GM19239 (cell line): ENCODE results near the gene ATP2C2.
"Not testable (repeated sequence)": the region's sequence is repeated elsewhere in the genome, so short reads cannot be mapped to it uniquely, and the experiment has no call there.

Source experiments
- DNase-seq: peaks from one replicate; pipeline ENCODE4 v3.0.0; 2011; ENCODE audit warnings: low spot score; ENCODE audit not compliant: insufficient read length
- FAIRE-seq: peaks from 2 replicates; lab custom pipeline; 2011; peaks lifted over from hg19 to GRCh38; lab: Jason Lieb, UNC

The ATP2C2 gene

GRCh38 chr16:84446596-84447392, 78.5 kb downstream of the ATP2C2 start:
- DNase-seq (no peak), FAIRE-seq (no peak)

GRCh38 chr16:84448444-84448843, 80.1 kb downstream of the ATP2C2 start:
- DNase-seq, result no peak
- FAIRE-seq, result no peak

DNA sequence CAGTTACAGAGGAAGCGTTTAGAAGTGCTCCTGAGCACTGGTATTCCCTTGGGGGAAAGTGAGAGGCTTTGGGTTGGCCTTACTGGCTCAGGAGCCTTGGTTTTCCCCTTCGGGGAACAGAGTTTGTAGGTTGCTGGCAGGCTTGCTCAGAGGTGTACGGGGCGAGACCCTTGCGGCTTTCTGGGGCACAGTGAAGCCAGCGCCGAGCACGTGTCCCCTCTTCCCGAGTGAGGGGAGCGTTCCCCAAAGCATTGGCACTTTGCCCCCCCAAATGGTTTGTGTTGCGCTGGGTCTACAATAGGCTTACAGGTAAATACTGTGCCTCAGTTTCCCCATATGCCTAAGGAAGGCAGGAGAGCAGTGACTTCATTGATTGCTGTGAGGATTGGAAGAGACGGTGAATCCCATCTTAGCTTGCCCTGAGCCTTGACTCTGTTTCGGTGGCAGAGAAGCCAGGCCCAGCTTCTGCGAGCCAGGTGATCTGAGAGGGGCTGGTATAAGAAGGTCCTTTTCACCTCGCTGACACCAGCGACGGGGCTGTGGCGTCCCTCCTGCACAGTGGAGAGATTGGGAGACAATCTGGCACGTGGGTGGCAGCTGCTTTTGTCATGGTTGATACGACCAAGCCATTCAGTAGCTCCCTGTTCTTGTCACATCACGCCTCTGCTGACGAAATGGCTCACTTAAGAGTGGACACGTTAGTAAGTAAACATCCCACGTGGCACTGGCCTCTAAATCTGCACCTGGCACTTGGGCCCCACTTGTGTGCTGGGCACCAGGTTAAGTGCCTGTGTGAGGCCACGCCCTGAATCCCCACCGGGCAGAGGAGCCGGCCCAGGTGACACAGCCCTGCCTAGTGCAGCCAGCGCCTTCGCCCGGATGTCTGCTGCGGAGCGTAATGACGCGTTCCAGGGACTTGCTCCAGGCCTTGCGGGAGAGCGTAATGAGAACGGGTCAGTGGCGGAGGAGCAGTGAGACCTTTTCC, 81.1 kb downstream of the ATP2C2 start:
- DNase-seq, result no peak
- no peak for FAIRE-seq

- FAIRE-seq (no peak), DNase-seq (no peak)
These were observed 82.0 kb downstream of the ATP2C2 start for GRCh38 chr16:84450176-84450865.

GRCh38 chr16:84451010-84451676, 82.8 kb downstream of the ATP2C2 start:
- FAIRE-seq, DNase-seq: not testable (repeated sequence)

DNA sequence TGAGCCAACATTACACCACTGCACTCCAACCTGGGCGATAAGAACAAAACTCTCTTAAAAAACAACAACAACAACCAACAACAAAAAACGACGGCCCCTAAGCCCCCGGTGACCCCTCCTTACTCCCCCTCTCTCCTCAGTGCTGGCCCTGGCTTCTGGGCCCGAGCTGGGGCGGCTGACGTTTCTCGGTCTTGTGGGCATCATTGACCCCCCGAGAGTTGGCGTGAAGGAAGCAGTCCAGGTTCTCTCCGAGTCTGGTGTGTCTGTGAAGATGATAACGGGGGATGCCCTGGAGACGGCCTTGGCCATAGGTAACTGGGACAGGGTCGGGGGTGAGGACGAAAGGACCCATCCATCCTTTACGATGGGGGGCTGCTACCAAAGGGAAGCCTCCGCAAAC, 83.4 kb downstream of the ATP2C2 start:
- DNase-seq (no peak), FAIRE-seq (no peak)

DNA sequence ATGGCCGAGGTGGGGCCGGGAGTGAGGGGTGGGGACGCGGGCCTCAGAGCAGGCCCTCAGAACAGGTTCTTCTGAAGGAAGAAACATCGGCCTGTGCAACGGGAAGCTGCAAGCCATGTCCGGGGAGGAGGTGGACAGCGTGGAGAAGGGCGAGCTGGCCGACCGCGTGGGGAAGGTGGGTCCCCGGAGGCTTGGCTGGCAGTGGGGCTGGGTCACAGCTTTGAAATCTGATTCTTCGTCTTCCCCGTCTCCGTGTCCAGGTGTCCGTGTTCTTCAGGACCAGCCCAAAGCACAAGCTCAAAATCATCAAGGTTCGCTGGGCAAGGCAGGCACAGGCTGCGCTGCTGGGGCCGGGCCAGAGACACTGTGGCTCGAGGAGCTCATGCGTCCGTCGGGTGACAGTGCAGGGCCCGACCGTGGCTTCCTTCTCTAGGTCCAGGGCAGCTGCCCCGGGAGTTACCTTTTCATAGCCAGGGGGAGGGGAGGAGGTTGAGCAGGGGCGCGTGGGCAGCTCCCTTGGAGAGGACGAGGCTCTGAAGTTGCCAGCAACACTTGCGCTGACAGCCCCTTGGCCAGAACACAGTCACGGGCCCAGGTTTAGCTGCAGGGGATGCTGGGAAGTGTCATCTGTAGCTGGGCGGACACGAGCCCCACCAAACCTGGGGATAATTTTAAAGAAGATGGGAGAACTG, 84.9 kb downstream of the ATP2C2 start:
- no peak for FAIRE-seq
- no peak for DNase-seq

- FAIRE-seq, result no peak
- DNase-seq, result no peak
These were observed 86.3 kb downstream of the ATP2C2 start for GRCh38 chr16:84454611-84455010.

DNA sequence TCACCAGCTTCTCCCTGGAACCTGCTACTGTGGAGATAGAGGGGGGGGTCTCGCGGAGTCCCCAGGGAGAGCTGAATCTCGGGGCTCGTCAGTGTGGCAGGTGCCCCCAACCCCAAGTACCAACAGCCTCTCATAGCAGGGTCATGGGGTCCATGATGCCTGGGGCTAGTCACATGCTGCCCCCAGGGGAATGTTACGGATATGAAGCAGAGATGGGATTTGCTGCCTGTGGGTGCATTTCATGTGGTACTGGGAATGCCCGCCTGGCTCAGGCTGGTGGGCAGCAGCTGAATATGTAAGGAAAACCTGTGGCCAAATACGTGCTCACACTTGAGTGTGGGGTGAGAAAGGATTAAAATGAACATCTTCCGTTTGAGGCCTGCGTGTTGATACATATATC, 86.7 kb downstream of the ATP2C2 start:
- FAIRE-seq, result no peak
- no peak for DNase-seq

DNA sequence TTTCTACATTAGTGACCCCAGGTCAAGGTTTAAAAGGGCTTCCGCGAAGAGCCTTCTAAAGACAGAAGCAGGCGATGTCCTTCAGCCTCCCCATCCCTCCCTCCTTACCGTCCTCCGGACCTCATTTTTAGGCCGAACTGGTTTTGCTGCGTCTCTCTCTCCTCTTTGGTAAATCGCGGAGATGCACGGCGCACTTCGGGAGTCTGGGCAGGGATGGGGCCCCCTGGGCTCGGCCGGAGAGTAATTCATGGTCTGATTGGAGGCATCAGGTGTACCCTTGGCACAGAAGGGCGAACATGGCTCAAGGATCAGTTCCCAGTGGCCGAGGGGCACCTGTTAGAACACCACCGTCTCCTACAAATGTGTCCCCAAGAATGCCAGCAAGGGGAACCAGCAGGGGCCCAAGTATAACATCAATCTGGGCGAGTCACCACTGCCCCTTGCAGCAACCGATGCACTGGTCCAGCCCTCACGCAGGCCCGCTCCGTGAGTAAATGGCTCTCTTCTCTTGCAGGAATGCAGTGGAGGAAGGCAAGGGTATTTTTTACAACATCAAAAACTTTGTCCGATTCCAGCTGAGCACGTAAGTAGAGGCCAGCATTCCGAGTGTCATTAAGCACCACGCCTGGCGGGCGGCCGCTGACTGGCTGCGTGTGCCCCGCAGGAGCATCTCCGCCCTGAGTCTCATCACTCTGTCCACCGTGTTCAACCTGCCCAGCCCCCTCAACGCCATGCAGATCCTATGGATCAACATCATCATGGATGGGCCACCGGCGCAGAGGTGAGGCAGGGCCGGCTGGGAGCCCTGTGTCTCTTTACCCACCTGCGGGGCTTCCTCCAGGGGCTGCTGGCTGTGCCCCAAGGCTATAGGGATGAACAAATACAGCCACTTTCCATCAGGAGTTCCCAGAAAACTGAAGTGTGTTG, 90.5 kb downstream of the ATP2C2 start:
- no peak for DNase-seq
- no peak for FAIRE-seq

DNA sequence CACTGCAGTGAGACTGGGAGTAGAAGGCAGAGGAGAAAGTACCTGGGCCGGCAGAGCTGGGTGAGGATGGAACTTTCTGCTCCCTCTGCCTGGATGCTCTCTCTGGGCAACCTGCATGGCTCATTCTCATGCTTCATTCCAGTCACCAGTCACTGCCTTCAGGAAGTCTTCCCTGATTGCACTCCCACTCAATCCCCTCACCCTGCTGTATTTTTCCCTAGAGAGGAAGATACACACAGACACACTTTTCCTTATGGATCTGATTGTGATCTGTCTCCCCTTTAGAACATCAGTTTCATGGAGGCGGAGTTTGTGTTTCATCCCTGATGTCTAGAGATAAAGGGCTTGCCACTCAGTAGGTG, 91.2 kb downstream of the ATP2C2 start:
- FAIRE-seq (no peak), DNase-seq (no peak)

DNA sequence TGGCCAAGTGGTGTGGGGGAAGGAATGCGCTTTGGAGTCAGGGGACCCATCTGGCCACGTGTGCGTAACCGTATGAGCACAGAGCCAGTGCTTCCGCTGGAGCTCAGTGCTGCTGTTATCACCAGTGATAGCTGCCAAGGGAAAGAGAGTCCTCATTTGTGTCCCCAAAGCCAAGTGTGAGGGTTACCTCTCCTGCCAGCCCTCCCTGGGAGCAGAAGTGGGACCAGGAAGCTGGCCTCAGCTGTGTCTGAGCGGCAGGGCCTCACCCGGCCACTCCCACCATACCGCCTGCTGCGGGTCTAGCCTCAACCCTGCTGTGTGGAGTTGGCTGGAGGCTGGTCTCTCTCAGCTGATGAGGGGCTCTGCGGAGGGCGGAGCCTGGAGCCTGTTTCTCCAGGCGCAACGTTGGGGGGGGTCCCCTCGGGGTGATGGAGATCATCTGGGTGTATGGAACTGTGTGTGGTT, 91.6 kb downstream of the ATP2C2 start:
- DNase-seq (no peak), FAIRE-seq (no peak)

DNA sequence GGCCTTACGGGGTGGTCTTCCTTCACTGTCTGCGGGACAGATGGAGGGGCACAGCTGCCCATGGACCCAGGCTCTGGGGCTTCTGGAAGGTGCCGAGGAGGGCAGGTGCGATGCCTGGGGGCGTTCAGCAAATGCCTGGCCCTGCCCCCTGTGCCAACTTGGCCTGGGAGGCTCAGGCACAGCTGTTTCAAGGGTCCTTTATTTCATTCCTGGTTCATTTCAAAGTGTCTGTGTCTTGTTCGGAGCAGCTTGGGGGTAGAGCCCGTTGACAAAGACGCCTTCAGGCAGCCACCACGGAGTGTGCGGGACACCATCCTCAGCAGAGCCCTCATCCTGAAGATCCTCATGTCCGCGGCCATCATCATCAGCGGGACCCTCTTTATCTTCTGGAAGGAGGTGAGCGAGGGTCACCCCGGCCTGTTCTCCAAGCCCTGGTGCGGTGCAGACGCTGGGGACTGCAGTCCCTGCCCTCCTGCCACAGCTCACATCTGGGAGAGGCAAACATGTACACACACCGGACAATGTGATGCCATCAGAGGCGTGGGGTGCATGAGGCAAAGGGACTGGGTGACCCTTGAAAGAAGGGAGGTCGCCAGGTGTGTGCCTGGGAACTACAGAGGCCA, 92.2 kb downstream of the ATP2C2 start:
- FAIRE-seq (no peak), DNase-seq (no peak)

GRCh38 chr16:84461029-84461412, 92.7 kb downstream of the ATP2C2 start:
- no peak for DNase-seq
- no peak for FAIRE-seq

- DNase-seq (no peak), FAIRE-seq (no peak)
These were observed 93.3 kb downstream of the ATP2C2 start for GRCh38 chr16:84461413-84462295.

DNA sequence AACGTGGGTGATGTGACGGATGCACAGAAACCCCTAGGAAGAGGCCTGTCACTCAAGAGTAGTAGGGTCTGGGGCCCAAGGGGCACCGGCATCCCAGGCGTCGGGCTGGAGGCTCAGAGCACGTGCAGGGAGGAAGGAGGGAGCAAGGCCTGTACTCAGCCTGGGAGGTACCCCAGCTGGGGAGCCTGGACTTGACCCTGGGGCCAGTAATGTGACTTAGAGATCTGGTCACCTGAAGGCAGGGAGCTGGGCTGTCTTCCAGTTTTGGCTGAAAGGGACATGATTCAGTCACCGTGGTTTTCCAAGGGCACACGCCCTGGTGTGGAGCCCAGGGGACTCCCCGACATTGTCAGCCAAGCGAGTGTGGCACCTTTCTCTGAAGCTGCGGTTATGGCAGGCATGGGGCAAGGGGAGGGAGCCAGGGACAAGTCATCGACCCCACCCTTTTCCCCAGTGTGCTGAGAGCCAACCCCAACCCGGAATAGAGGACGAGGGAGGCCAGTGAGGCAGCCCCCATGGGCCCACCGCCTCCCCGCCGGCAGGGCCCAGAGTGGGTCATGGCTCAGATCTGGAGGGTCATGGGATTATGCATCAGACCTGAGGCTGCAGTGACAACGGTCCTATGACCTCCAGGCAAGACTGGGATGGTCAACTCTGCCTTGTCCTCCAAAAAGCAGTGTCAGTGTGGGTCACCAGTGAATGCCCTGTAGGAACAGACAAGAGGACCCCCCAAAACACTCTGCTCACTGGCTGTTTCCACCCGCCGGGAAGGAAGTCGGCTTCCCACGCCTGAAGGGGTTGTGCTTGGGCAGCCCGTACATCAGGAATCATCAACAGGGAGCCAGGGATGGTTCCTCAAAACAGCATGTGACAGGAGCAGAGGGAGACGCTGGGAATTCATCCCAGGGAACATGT, 94.2 kb downstream of the ATP2C2 start:
- FAIRE-seq, result no peak
- no peak for DNase-seq
